ENCODE measurements around the gene GPC5.
A peak's percentile ranks its signal among the peaks of the same experiment; 100 is the strongest.

Gene GPC5

DNA sequence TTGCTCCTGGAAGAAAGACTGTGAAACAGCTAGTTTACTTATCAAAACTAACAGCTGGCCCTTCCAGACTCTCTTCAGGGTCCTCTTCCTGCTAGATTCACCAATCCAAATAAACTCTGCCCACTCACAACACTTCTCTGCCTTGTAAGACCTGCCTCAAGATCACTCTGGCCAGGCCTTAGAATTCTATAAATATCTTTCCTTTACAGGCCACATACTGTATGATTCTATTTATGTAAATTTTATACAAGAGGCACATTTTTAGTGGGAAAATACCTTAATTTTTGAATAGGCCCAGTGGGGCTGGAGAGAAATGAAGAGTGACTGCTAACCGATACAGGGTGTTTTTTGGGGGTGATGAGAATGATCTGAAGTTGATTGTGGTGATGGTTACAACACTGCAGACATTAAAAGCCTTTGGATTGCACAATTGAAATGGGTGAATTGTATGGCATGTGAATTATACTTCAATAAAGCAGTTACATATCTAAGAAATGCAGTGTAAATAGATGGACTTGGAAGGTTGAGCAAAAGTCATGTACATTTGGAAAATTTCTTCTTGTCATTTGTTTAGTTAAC lies 141.8 kb downstream of the GPC5 start:
- DNase-seq, result no peak

DNA sequence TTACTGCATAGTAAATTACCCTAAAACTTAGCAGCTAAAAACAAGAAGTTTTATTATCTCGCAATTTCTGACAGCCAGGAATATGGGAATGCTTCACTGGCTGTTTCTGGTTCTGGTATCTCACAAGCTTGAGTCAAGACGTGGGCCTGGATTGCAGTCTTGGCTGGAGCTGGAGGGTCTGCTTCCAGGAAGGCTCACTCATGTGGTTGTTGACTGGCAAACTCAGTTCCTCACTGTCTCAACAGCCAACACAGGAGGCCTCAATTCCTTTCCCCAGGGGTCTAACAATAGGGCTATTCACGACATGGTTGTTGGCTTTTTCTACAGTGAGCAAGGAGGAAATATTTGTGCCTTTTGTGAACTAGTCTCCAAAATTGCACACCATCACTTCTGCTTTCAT lies 146.3 kb downstream of the GPC5 start:
- DNase-seq, result peak in 2 of 4 experiments; percentile 1 to 3

DNA sequence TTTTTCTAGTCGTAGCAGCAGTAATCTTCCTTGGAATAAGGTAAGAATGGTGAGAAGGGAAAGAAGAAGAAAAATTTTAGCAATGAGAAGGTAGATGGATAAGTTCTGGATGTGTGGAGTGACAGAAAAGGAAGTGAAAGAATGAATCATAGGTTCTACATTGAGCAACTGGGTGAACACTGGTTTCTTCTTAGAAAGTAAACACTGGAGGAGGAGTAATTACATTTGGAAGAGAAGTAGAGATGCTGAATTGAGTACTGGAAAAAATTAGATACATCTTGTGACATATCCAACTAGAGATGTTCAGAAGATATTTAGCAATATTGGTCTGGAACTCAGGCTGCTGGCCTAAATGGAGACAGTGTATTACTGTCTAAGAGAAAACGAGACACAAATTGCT lies 148.5 kb downstream of the GPC5 start:
- peak in 2 of 4 experiments; percentile 45 to 51 for DNase-seq

DNA sequence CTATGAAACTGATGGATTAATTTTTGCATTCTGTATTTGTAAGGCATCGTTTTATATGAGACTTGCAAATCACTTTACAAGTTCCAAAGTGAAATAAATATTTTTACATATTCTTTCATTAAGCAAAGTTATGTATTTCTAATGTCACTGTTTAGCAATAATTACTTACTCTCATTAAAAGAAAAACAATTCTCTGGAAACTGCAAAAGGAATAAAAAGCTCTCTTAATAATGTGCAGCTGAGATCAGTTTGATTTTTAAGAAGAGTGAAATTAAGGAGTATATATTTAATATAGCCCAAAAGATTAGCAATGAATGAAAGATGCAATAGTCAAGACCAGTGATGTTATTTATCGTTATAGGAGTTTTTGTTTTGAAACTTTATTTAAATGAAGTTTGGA lies 155.2 kb downstream of the GPC5 start:
- no peak for DNase-seq

DNA sequence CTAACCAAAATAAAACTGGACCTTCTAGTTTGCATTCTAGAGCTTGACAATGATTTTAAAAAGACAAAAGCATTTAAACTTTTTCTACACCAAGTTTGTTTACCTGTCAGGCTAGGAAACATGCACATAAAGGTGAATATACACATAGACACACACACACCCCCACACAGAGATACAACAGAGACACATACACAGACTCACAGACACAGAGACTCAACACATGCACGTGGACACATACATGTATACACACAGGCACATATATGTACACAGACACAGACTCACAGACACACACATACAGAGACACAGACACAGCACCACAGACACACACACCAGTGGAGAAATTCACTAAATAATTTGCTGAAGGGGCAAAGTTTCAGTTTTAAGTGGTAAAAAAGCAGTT lies 155.7 kb downstream of the GPC5 start:
- DNase-seq, result no peak

DNA sequence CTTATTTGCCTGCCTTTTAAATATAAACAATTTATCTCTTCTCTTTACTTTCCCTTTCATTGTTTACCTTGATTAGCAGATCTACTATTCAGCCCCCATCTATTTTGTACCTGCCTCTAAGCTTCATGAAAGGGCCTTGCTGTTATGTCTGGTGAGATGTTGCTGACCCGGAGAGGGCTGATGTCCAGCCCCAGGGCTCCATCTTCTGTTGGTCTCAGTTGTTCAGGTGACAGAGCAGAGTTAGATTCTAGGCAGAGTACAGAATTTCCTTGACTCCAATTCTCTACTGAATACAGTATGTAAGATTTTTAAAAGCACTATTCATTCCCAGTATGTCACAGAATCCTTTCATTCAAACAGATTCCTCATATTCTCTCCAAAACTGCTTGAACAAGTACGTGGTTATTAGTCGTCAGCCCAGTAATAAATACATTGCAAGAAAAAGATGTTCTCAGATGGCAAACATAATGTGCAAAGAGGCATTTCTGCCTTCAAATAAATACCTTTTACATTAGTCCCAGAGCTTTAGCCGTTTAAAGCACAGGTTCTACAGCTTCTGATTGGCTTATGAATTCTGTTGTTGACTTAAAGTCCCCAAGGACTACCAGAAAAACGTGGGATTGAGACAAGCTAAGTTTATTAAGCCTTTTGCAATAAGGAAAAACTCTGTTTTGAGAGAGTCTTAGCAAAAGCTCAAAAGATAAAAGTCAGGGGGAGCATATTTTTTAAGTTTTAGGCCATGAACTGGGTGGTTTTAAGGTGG lies 159.1 kb downstream of the GPC5 start:
- no peak for DNase-seq

DNA sequence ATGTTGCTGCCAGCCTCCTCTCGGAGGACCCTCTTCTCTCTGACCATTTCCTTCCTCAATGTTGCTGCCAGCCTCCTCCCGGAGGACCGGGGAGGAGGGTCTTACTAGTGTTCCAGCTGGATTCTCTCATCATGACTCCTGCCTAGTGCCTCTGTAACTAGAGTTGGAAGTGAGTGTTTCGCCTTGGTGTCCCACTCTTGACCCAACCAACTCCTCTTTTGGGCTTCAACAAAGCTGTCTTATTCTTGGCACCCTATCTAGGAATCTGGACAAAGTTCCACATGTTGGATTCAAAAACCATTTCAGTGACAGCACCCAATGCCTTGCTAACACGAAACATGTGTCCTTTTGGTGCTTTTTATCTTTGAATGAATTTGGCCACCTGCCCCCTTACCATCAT lies 165.4 kb downstream of the GPC5 start:
- no peak for DNase-seq

DNA sequence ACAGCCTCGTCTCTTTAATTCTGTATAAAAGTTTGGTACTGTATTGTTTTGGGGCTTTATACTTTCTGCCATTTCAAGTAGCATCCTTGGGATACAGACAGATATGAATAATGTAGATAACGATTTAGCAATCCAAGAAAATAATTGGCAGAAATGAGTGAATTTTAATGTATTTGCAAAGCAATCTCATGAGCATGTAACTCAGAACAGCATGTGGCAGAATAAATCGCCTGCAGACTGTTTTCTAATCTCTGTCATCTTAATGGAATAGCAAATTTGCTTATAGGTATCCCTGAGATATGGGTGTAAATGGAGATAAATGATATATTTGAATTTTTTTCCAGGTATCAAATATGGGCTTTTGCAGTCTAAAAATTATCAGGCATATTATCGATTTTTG lies 166.0 kb downstream of the GPC5 start:
- DNase-seq, result no peak

DNA sequence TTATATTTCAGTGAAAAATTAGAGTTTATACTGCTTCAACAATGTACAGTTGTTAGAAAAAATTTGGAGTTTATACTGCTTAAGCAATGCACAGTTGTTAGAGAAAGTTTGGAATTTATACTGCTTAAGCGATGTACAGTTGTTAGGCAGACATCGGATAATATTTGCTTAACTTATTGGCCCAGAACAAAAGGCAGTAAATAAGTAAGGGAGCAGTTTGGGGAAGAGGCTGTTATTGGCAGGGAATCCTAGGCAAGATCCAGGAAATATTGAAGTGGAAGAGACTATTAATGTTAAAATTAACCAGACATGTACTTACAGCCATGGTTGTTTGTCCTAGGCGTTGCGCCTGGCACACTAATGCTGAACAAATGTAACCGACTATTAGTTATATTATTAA lies 166.9 kb downstream of the GPC5 start:
- DNase-seq, result no peak

DNA sequence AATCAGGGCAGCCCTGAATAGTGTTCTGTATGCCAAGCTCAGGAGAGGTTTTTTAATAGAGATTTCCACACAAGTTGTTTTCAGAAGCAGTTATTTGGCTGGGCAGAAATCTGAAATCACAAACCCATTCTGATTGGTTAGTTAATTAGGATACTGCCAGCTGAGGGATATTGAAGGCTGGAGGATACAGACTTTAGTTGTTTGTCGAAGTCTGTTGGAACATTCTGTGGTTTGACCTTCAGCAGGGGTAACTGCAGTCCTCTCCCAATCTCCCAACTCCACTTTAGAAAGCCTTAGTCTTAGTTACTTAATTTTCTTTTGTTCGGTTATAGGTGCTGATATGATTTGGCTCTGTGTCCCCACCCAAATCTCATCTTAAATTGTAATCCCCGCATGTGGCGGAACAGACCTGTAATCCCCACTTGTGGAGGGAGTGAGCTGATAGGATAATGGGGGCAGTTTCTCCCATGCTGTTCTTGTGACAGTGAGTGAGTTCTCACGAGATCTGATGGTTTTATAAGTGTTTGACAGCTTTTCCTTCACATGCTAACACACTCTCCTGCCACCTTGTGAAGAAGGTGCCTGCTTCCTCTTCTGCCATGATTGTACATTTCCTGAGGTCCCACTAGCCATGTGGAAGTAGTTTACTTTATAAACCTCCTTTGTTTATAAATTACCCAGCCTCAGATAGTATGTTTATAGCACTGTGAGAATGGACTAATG lies 169.2 kb downstream of the GPC5 start:
- DNase-seq, result no peak

DNA sequence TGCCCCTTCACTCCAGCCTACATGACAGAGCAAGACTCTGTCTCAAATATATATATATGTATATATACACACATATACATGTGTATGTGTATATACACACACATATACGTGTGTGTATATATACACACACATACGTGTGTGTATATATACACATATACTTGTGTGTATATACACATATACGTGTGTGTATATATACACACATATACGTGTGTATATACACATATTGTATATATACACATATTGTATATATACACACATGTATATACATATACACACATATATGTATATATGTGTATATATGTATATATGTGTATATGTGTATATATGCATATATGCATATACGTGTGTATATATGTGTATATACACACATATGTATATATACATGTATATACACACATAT lies 173.3 kb downstream of the GPC5 start:
- no peak for DNase-seq

DNA sequence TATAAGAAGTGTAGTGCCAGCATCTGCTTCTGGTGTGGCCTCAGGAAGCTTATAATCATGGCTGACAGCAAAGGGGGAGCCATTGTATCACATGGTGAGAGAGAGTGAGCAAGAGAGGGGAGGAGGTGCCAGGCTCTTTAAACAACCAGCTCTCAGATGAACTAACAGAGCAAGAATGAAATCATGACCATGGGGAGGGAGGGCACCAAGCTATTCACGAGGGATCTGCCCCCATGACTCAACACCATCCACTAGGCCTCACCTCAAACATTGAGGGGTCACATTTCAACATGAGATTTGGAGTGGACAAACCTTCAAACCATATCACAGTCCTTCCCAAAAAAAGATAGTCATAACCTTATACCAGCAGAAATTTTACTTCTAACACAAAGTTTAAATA lies 174.0 kb downstream of the GPC5 start:
- no peak for DNase-seq

DNA sequence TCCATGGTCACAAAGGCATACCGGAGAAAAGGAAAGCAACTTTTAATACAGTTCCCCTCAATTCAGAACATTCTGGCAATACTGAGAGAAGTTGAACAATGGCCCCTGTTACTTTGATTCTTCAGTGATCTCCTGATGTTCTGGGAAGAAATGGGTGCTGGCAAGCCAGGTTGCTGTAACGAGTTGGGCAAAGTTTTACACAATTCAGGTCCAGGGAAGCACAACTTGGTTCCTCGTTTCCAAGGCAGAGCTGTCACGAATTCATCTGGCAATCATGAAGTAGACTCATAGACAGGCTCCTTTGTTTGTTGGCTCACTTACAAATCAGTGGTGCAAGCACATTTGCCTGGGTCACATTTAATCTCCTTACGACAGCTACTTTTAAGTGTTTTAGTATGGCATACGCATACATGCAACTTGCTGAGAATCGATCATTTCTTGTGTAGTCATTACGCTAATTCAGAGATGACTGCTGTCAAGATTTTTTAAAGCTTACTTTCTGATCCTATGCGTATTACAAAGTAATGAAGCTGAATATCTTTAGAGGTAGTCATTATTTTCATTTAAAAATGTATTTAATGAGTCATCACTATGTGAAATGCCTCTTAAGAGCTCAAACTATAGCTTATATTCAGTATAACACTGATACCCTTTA lies 174.7 kb downstream of the GPC5 start:
- DNase-seq, result no peak

DNA sequence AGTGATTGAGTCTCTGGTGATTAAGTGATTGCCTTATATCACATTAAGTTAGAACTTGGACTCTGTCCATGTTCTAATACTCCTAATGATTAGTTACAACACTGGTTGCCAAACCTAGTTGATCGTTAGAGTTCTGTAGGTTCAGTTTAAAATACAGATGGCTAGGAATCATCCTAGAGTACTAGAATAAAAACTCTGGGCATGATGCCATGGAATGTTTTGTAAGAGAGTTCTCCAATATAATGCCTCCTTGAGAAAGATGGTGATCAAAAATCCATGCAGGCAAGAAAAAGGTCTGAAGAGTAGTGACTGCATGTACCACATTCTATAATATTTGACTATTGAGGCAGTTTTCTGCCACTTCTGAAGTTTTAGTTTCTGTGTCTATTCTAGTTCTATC lies 176.3 kb downstream of the GPC5 start:
- DNase-seq, result no peak

DNA sequence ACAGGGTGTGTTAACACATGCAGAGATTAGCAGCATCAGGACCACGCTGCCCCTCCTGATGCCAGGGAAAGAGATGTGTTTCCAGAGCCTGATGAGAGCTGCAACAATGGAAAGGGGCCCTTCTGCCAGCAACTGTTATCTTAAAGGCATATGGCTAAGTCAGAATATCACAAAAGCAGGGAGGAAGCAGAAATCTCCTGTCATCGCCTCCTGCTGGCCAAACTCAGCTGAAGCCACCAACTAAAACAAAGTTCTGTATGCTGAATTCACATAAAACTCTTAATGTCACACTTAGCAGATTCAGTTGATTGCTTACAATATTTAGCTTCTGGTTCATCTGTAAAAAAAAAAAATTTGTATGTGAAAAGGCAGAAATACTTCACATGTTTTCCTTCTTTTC lies 178.2 kb downstream of the GPC5 start:
- peak in 1 of 4 experiments; percentile 5 for DNase-seq

DNA sequence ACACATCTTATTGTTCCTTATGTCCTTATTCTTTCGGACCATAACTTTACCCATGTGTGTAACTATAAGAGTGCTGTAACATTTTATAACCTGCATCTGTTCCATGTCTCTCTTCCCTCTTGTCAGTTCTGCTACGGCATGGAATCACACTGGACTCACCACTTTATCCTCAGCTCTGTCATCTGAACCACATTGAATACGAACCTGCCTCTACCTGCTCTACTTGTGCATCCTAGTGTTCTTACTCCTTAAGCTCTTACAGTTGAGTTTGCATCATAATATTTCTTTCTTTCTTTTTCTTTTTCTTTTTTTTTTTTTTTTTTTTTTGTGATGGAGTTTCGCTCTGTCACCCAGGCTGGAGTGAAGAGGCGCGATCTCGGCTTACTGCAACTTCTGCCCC lies 180.9 kb downstream of the GPC5 start:
- DNase-seq, result no peak

DNA sequence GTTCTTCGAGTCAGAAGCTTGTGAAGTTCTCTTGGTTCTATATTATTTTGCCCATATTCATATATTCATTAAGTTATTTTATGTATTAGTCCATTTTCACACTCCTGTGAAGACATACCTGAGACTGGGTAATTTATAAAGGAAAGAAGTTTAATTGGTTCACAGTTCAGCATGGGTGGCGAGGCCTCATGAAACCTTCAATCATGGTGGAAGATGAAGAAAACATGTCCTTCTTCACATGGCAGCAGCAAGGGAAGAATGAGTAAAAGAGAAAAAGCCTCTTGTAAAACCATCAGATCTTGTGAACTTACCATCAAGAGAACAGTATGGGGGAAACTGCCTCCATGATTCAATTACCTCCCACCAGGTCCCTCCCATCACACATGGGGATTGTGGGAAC lies 182.3 kb downstream of the GPC5 start:
- DNase-seq, result no peak

DNA sequence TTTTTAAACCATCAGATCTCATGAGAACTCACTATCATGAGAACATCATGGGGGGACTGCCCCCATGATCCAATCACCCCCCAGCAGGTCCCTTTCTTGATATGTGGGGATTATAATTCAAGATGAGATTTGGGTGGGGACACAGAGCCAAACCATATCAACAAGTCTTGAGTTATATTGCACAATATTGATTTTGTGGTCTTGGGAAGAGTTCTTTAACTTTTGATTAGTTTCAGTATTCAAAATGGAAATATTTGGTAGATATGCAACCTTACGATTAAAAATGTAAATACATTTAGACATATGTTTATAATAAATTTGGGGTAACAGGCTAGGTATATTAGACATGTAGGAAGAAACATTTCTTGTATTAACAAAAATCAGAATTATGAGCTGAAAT lies 188.2 kb downstream of the GPC5 start:
- DNase-seq, result no peak

DNA sequence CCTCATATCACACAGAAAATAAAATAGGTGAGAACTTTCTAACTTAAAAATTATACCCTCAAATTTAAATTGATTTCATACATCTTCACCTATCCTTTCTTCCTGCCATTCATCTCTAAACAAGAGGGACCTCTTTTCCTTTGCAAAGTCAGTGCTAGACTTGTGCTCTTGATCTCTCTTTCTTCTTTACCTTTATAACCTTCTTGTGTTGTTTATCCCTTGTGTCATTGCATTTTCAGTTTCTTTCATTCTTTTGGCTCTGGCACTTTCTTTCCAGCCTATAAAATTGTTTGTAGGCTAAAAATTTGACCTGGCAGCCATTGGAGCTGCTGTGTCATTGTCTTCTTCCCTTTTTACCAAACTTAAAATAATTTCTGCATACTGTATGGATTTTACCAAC lies 190.1 kb downstream of the GPC5 start:
- DNase-seq, result no peak

DNA sequence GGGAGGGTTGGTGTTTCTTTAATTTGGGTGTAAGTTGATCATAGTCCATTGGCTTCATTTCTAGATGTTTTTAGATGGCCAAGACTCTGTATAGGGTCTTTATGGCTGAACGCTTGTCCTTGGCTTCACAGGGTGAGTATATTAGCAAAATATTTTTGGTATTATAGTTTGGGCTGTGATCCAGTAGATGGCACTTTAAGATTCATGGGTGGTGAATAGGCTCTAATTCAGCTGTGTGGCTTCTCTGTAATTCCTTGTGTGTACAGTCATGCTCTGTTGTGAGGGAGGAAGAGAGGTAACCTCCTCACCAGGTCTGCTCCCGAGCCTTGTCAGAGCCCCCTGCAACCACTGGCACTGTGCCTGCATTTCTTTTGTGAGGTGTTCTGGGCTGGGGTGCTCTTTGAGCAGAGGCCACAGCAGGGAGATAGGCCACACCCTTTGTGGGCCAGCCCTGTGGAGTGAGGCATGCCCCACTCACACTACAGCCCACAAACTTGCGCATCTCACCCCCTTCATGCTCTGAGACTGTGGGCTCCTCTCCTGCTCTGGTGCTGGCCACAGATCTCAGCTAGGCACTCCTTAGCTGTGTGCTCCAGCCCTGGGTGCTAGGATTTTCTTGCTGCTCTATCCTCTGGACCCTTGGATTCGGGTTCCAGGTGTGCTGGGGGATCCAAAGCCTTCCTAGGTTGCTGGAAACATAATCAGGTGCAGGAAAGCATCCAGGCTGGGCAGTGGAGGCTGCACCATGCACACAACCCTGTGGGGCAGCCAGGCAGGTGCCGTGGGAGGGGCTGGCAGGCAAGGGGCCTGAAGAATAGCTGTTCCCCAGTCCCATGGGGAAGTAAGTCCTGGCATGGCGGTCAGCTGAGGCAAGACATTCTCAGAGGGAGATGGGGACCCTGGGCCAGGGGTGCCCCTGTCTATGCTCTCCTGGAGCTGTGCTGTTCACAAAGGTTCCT lies 193.9 kb downstream of the GPC5 start:
- no peak for DNase-seq

DNA sequence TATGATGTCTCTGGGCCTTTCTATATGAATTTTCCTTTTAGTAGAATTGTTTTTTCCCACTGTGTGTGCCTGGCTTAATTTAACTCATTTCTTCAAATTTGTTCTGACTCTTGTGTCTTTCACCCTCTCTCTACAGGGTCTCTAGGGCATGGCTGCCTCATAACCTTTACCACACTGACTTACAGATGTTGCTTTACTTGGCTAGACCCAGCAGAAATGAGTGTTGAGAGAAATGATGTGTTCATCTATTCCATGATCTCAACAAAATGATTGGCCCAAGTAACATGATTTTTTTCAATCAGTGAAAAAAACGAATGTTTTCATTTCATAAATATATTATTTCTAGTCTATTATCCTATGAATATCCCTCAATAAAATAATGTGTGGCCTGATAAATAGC lies 195.0 kb downstream of the GPC5 start:
- DNase-seq, result no peak

DNA sequence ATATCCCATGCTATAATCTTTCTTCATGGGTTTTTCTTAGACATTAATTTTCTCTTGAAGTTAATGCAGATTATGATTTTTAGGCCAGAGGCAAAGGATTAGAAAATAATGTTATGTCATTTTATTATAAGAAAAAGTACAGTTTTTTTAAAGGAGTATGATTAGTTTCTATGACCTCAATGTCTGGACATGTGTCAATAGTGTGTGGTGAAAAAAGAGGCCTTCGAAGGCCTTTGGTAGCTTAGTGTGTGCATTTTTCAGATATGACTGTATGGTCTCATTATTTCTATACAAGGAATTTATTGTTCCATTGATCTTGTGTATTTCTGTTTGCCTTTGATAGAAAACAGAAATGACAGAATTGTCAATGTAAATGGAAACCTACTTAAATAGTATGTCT lies 195.6 kb downstream of the GPC5 start:
- no peak for DNase-seq

All from suppressor macrophage (primary cell).